Stimulated activated CD8-positive, alpha-beta memory T cell treated with anti-CD3 and anti-CD28 coated beads, Interleukin-15, amount 100 ng/mL, for 4 hours (primary cell): Measurements from ENCODE around the gene CSDE1.
"Not testable (repeated sequence)": the region's sequence is repeated elsewhere in the genome, so short reads cannot be mapped to it uniquely, and the experiment has no call there.

ENCODE experiments used
- DNase-seq, 2 donors: peaks; one replicate each; pipeline ENCODE4 v3.0.0-alpha.2; 2020; ENCODE audit warnings: low read depth in 2 of 2

CSDE1 gene

DNA sequence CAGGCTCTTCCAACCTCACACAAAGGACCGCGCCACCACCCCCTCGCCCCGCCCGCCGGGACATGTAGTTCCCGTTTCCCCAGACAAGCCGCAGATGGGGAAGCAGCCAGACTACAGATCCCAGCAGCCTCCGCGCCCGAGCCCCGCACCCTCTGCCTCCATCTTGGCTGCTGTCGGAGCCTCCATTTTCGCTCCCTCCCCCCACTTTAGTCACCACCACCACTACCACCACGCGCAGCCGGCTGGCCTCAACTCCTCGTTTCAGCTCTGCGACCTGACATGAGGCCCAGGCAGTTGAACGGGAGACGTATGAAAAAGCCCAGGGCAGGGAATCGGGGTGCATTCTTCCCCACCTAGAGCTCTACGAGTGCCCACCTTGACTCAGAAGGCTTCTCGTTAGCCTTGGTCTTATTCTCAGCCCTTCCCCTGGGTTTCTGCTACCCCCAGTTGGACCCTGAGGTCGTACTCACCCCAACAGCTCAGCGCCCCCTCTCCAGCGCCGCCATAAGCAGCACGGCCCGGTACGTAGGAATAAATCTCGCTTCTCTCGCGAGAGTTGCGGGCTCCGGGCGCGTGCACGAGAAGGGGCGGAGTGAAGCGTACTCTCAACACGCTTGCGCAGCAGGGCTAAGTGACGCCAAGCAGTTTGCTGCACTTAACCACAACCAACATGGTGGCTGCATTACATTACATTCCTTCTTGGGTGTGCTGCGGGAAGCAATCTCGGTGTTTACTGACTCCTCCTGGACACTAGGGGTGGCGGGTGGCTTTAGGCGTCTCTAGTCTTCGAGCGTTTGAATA, at the start of gene CSDE1:
Gene CSDE1 (minus strand): TSS at position 530 of the 801 bp plus-strand sequence. CDS start 18,094 bp downstream, outside the sequence.
- DNase-seq, result peak; percentile 94

- DNase-seq, result not testable (repeated sequence)
These were observed 46.7 kb upstream of the CSDE1 start for GRCh38 chr1:114804449-114804848.

GRCh38 chr1:114803001-114803400, 45.2 kb upstream of the CSDE1 start:
- no peak for DNase-seq

DNA sequence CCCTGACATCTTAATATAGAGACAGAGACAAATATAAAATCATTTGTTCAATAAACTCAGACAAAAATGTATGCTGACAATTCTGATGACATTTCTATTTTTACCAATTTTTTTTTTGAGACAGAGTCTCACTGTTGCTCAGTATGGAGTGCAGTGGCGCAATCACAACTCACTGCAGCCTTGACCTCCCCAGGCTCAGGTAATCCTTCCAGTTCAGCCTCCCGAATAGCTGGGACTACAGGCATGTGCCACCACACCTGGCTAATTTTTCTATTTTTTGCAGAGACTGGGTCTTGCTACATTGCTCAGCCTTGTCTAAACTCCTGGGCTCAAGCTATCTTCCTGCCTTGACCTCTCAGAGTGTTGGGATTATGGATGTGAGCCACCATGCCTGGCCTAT, 36.3 kb upstream of the CSDE1 start:
- DNase-seq, result no peak

GRCh38 chr1:114790581-114790980, 32.8 kb upstream of the CSDE1 start:
- DNase-seq, result not testable (repeated sequence)

GRCh38 chr1:114786440-114786839, 28.7 kb upstream of the CSDE1 start:
- DNase-seq, result not testable (repeated sequence)

- DNase-seq, result no peak
These were observed 24.7 kb upstream of the CSDE1 start for GRCh38 chr1:114782476-114782875.

GRCh38 chr1:114780344-114781226, 22.8 kb upstream of the CSDE1 start, which contains the start of gene SIKE1:
Gene SIKE1 (minus strand): TSS chr1:114780685. CDS start chr1:114780607, 78 bp downstream.
- DNase-seq, result peak; percentile 87 to 93

GRCh38 chr1:114779722-114780121, 21.9 kb upstream of the CSDE1 start:
- DNase-seq, result no peak

- not testable (repeated sequence) for DNase-seq
These were observed 18.9 kb upstream of the CSDE1 start for GRCh38 chr1:114776726-114777125.

- DNase-seq, result no peak
These were observed 14.2 kb upstream of the CSDE1 start for GRCh38 chr1:114771992-114772391.

DNA sequence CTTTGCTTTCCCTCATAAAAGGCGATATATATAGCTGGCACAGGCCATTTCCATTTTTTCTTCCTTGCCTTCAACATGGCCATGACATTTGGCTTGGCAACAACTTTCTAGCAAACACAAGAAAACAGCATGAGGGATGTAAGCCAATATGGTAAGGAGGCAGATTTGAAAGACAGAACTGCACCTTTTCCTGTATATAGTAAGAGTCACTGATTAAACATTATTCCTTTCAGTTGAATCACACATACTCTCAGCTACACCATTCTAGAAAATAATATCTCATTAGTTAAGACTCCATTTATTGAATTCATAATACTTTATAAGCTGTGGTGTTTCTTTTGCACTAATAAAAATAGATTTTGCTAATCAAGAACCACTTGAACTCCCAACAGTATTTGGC, 13.2 kb upstream of the CSDE1 start:
- no peak for DNase-seq

GRCh38 chr1:114764689-114765088, 6.9 kb upstream of the CSDE1 start:
- no peak for DNase-seq

GRCh38 chr1:114758256-114758832, 560 bp upstream of the CSDE1 start:
- no peak for DNase-seq

DNA sequence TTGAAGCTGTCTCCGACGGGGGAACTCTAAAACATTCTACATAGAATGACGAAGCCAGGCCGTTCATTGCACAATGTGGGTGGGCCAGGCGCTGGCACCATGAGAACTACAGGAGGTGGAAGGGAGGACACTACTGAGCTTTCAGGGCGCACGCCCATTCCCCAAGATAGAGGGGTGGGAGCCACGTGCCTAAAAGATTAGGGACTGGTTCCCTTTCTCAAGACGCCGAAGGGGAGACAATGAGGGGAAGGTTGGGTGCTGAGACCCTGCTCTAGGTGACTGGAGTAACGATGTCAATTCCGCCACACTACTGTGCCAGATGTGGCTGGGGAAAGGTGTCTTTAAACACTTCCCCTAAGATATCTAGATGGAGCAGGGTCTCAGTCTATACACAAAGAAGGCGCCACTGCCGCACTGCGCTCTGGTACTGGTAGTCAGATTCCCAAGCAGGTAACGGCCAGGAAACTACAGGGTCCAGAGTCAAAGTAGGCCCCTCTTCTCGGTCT, 782 bp downstream of the CSDE1 start:
- DNase-seq, result no peak

GRCh38 chr1:114756009-114756892, 1.5 kb downstream of the CSDE1 start:
- no peak for DNase-seq

GRCh38 chr1:114755006-114755931, 2.5 kb downstream of the CSDE1 start:
- DNase-seq, result no peak

DNA sequence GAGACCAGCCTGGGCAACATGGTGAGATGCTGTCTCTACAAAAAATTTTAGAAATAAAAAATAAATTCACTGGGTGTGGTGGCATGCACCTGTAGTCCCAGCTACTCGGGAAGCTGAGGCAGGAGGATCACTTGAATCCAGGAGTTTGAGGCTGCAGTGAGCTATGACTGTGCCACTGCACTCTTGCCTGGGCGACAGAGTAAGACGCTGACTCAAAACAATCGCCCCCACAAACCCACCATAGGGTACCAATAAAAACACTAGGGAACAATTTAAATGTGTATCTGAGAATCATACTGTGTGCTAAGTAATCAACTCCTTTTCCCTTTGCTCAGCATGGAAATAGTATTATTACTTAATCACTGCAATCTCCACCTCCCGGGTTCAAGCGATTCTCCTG, 4.1 kb downstream of the CSDE1 start:
- DNase-seq, result peak in 1 of 2 donors; percentile 10

- no peak for DNase-seq
These were observed 4.6 kb downstream of the CSDE1 start for GRCh38 chr1:114753143-114753542.

GRCh38 chr1:114750780-114751179, 7.0 kb downstream of the CSDE1 start:
- DNase-seq, result no peak
